Epithelial cell of proximal tubule (primary cell): ENCODE measurements around the gene LYPD4. TPM values are rescaled to one million over a fixed set of nuclear protein-coding genes. Genes with fewer than 3 reads are reported as not detected.

ENCODE experiments used
- DNase-seq: peaks from one replicate; pipeline ENCODE4 v3.0.0-alpha.2; 2011; ENCODE audit warnings: low read depth
- H3K4me3 ChIP-seq: 2 replicates; pipeline ENCODE4 v1.5.1; 2011; ENCODE audit warnings: low read depth, mild to moderate bottlenecking, low read length
- total RNA-seq: library from RNA; depleted of rRNA; stranded (reverse); fragments of >200 nt; gene quantifications from 2 replicates; pipeline ENCODE4 v1.2.3, GENCODE V29; 2015
- TF ChIP-seq, protein P1 (sequence below): conservative IDR thresholded peaks from 2 replicates; pipeline ENCODE4 v1.5.1; 2012; ENCODE audit warnings: low read depth, mild to moderate bottlenecking, low read length

LYPD4 gene
- total RNA-seq, 1 donor from 2014 or later: not detected

DNA sequence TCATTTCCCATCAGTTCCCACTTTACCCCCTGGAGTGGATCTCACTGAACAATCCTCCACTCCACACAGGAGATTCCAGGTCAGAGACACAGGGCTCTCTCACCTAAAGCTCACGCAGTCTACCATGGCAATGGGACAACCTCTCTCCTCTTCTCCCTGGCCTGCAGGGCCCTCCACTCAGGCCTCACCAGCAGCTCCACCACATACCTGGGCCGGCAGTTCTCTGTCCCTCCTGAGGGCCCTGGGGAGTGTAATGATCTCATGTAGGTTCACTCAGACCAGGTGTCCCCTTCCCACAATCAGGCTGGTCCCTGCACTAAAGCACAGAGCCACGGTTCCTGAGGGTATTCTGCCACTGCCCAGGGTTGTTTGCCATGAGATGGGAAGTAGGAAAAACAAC is 32.5 kb downstream of the LYPD4 start:
- H3K4me3 ChIP-seq: no peak overlapping the region
- DNase-seq: no peak
- TF ChIP-seq, protein P1, sequence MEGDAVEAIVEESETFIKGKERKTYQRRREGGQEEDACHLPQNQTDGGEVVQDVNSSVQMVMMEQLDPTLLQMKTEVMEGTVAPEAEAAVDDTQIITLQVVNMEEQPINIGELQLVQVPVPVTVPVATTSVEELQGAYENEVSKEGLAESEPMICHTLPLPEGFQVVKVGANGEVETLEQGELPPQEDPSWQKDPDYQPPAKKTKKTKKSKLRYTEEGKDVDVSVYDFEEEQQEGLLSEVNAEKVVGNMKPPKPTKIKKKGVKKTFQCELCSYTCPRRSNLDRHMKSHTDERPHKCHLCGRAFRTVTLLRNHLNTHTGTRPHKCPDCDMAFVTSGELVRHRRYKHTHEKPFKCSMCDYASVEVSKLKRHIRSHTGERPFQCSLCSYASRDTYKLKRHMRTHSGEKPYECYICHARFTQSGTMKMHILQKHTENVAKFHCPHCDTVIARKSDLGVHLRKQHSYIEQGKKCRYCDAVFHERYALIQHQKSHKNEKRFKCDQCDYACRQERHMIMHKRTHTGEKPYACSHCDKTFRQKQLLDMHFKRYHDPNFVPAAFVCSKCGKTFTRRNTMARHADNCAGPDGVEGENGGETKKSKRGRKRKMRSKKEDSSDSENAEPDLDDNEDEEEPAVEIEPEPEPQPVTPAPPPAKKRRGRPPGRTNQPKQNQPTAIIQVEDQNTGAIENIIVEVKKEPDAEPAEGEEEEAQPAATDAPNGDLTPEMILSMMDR: no peak

DNA sequence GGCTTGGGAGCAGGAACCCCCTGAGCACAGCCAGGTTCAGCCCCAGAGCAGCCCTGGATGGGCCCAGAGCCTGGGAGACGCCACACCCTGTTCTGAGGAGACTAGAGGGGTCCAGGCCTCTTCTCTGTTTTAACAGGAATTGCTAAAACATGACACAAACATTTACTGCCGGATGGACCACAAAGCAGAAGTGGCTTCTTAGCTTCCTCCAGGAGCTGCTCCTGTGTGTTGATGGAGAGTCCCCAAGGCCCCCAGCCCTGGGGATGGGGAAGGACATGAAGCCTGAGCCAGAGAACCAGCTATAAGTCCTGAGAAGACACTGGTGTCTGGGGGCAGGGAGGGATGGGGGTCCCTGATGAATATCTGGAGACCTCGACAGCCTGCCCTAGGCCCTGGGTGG is 33.4 kb downstream of the LYPD4 start:
- TF ChIP-seq, protein P1: no peak
- no peak overlapping the region for H3K4me3 ChIP-seq
- no peak for DNase-seq

DNA sequence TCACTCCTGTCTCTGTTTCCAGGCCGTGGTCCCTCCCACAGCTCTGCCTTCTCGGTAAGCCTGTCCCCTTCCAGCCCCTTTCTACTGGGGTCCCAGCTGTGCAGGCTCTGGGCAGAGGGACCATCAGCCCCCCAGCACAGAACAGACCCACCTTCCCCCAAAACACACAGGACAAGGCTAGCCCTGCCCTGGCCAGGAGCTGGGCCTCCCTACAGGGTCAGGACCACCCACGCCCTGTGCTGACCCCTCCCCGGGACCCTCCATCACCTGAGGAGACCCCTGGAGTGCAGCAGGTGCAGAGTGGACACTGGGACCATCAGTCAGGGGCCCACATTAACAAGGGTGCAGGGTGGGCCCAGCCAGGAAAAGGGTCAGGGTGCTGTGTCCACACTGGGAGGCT is 34.2 kb downstream of the LYPD4 start:
- DNase-seq: no peak
- no peak overlapping the region for H3K4me3 ChIP-seq
- TF ChIP-seq, protein P1: no peak

DNA sequence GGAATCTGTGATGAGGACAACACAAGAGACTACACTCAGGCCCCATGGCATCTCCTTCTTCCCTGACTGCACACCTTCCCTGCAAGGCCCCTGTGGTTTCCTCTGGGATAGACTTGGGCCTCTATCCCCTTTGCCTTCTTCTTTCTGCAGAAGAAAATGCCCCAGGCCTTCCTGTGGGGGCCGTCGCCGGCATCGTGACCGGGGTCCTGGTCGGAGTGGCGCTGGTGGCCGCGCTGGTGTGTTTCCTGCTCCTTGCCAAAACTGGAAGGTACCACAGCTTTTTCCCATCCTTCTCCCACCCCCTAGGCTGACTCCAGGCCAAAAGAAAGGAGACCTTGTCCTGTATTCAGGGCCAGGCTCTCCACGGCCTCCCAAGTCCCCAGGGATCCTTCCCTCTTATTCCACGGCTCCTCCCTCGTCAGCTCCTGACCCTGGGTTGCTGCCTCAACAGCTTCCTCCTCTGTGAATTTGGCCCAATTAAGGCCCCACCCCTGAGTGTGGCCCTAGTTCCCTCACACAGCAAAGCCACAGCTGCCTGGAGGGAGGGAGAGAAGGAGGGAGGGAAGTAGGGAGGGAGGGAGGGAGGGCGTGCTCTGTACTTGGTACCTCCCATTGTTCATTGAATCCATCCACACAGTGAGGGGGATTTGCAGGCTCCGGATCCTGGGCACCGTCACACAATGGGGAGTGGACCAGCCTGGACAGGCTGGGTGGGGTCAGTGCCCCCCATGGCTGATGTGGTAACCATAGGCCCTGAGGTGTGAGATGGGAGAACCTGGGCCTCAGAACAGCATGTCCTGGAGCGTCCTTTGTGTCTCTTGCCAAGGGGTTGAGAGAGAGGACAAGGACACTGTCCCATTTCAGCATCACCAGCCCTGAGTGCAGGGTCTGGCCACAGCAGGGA is 35.6 kb downstream of the LYPD4 start:
- DNase-seq: no peak
- TF ChIP-seq, protein P1: no peak
- H3K4me3 ChIP-seq: no peak overlapping the region

DNA sequence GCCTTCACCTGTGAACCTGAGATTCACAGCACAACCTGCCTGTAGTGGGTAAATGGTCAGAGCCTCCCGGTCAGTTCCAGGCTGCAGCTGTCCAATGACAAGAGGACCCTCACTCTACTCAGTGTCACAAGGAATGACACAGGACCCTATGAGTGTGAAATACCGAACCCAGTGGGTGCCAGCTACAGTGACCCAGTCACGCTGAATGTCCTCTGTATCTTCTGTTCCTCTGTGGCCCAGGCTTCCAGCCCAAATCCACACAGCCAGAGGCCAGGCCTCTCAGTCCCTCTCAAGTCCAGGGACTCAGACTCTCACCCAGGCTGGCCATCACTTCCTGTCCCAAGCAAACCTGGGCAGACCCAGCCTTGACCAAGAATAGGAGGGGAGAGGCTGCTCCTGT is 37.3 kb downstream of the LYPD4 start:
- TF ChIP-seq, protein P1: no peak
- H3K4me3 ChIP-seq: no peak overlapping the region
- DNase-seq: no peak

DNA sequence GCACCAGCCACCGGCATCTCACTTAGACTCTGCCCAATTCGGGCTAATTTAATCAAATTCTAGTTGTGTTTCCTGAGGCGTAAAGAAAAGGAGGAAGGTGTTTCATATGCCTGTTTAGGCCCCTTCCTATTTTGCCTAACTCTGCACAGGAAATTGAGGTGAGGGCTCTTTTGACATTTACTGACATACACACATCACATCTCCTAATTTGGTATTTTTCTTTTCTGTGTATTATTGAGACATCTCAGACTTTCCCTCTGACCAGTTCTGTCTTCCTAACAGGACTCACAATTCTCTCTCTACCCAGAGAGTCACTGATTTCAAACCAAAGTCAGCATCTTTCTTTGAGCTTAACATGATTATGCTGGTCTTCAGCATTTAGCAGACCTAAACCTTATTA is 40.1 kb downstream of the LYPD4 start:
- TF ChIP-seq, protein P1: no peak
- no peak overlapping the region for H3K4me3 ChIP-seq
- DNase-seq: no peak

DNA sequence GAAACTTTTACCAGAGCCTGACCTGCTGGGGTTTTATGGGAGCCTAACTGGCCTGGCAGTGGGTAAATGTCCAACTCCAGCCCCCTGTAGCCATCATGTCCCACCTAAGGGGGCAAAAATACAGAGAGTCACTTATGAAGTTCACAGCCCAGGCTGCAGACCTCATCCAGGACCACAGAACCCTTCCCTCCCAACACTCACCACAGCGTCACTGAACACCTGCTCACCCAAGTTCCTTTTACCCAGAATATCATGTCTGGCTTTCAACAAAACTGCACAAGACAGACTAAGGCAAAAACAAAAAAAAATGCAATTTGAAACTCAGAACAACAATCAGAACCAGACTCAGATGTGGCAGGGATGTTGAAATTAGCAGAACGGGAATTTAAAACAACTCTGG is 41.7 kb downstream of the LYPD4 start:
- TF ChIP-seq, protein P1: no peak
- DNase-seq: no peak
- H3K4me3 ChIP-seq: no peak overlapping the region
